Measurements from ENCODE around the gene PARVB.

- no peak for TF ChIP-seq CTCF (IDR thresholded peaks at IDR 0.05)
- no peak for TF ChIP-seq POLR2A (IDR thresholded peaks at IDR 0.05)
Observed at GRCh38 chr22:44119669-44120313, 95.7 kb downstream of the PARVB start.
